Measurements from ENCODE around the gene PARN.
"Not testable (repeated sequence)": the region's sequence is repeated elsewhere in the genome, so short reads cannot be mapped to it uniquely, and the experiment has no call there.

Gene PARN

DNA sequence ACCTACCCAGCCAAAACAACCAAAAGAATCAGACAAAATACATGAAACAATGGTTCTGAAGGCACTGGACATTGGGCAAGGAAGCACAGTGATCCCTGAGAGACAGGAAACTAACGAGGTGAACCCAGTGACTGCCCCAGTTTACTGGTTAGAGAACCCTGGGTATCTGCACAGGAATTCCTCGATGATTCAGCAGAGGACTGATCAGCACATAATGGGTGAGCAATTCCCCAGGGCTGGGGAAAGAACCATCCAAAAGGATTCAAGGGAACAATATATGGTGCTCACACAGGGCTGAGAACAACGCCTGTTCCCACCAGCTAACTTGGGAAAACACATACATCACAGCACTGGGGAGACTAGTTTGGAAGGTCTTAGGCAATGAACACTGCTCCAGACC is 167.2 kb downstream of the PARN start:
- DNase-seq: no peak

DNA sequence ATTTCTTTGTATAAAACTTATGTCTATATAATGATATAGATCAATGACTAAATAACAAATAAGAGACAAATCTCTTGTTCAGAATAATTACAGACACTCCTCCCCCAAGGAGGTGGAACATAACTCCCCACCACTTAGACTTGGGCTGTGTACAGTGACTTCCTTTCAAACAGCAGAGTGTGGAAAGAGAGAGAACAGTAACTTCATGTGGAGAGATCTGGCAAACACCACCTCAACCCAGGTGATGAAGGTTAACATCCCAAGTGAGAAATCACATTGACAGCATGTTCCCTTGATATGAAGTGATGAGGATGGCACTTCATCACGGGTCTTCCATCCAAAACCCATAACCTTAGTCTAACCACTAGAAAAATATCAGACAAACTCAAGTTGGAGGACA is 169.3 kb downstream of the PARN start:
- no peak for DNase-seq

DNA sequence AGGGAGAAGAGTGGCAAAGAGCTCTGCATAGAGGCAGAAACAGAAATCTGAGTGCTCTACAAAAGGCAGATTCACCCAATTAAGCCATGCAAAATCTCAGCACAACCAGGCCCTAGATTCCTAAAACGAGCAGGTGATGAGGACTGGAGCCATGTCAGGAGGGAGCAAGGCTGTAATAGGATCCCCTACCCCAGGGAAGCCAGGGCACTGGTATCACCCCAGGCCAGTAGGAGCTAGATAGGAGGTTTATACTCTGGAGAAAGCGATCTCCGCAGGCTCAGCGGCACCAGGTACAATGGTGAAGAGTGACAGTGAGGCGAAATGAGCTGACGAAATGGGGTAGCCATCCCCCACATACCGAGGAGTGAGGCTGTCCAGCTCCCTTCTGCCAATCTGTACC is 171.5 kb downstream of the PARN start:
- no peak for DNase-seq

GRCh38 chr16:14456793-14457481 is 173.1 kb downstream of the PARN start:
- DNase-seq: no peak

GRCh38 chr16:14455573-14455972 is 174.5 kb downstream of the PARN start:
- DNase-seq: no peak

DNA sequence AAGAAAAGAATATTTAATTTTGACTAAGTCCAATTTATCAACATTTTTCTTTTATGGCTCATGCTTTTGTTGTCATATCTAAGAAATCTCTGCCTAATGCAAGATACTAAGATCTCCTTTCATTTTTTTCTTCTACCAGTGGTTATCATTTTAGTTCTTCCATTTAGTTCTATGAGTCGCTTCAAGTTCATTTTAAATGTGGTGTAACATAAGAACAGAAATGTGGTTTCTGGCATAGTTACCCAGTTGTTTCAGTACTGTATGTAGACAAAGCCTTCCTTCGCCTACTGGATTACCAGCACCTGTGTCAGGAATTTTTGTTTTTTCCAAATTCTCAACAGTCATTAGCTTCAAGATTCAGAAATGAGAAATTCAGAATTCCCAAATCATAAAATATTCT is 175.7 kb downstream of the PARN start:
- DNase-seq: no peak

GRCh38 chr16:14452066-14452465 is 178.0 kb downstream of the PARN start:
- DNase-seq: no peak

- no peak for DNase-seq
Measured at GRCh38 chr16:14450846-14451245, 179.2 kb downstream of the PARN start.

- DNase-seq: no peak
Measured at GRCh38 chr16:14449790-14450480, 180.1 kb downstream of the PARN start.

DNA sequence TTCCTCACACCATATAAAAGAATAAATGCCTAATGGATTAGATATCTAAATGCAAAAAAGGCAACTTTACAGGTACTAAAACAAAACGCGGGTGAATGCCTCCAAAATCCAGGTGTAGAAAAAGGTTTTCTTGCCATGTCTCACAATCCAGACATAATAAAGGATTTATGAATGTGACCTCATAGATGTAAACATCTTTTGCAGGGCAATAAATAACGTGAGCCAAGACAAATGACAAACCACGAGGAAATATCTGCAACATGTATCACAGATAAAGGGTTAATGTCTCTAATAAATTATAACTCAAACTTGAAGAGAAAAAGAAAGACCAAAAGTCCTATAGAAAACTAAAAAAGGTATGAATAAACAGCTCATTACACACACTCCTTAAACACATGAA is 180.7 kb downstream of the PARN start:
- DNase-seq: no peak

- no peak for DNase-seq
Measured at GRCh38 chr16:14448879-14449278, 181.2 kb downstream of the PARN start.

- no peak for DNase-seq
Measured at GRCh38 chr16:14447783-14448182, 182.3 kb downstream of the PARN start.

DNA sequence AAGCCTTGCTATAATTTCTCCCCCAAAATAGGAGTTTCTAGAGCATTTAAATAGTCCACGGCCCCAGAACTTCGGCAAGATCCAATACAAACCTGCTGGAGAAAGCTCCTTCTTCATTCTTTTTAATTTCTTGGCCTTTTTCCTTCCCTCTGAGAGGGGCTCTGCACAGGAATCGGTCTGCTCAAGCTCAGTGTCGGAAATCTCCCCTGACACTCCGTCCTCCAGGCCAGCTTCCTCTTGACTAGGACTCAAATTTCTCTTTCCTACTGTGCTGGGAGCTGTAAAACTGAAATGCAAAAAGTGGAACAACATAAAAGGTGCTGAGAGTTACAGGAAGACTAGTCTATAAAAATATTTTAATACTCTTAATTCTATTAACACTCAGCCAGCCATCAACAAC is 183.3 kb downstream of the PARN start:
- DNase-seq: no peak

GRCh38 chr16:14445937-14446715 is 183.9 kb downstream of the PARN start:
- no peak for DNase-seq

DNA sequence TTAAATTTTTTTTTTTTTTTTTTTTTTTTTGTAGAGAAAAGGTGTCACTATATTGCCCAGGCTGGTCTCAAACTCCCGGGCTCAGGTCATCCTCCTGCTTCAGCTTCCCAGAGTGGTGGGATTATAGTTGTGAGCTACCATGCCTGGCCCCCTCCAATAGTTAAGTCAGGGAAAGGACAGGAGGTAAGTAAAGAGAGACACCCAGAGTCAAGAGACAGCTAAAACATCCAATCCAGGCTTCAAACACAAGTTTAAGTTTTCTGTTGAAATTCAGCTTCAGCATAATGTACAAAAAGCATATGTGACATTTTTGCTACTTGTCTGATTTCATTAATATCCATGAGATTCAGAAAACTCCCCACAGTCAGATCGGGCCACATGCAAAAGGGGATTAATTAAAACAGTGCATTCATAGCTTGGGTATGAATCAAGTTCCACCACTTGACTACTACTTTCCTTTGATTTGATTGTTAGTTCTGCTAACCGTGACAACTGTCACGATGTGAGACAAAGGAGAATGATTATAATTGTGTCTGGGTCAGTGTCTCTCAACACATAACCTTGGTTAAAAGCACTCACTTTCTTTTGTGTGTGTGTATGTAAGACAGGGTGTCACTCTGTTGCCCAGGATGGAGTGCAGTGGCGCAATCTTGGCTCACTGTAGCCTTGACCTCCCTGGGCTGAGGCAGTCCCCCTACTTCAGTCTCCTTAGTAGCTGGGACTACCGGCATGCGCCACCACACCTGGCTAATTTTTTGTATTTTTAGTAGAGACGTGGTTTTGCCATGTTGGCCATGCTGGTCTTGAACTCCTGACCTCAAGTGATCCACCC is 184.9 kb downstream of the PARN start:
- DNase-seq: no peak

DNA sequence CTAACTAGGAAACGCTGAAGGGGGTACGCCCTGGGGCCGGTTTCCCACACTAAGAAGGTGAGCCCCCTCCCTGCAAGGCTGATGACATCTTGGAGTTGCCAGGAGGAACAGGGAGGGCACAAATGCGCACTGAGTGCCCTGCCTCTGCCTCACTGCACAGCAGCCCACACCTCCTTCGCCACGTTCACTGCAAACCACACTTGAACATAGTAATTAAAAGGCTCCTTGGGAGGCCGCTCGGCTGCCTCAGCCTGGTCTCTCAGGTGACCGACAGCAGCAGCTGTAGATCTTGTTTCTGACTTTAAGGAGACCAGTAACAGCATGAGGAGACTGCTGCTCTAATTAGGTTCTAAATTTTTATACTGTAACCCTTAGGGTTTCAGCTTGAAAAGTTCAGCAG is 188.5 kb downstream of the PARN start:
- DNase-seq: not testable (repeated sequence)

DNA sequence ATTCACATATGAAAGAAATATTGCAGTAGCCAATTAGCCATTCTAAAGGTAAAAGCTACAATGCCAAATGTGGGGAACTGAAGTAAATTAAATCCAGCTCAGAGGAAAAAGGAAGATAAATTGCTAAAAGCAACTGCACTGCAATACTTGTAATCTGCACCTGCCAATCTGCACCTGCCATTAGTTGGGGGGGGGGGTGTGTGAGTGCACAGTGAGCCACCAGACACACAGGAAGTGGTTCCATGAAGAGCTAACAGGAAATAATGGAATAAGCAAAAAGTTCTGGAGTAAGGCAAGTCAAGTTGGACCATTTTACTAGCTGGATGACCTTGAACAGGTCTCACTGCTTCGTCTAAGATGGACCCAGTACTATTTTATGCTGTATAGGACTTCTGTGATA is 191.8 kb downstream of the PARN start:
- no peak for DNase-seq

- no peak for DNase-seq
Measured at GRCh38 chr16:14437426-14437825, 192.6 kb downstream of the PARN start.

DNA sequence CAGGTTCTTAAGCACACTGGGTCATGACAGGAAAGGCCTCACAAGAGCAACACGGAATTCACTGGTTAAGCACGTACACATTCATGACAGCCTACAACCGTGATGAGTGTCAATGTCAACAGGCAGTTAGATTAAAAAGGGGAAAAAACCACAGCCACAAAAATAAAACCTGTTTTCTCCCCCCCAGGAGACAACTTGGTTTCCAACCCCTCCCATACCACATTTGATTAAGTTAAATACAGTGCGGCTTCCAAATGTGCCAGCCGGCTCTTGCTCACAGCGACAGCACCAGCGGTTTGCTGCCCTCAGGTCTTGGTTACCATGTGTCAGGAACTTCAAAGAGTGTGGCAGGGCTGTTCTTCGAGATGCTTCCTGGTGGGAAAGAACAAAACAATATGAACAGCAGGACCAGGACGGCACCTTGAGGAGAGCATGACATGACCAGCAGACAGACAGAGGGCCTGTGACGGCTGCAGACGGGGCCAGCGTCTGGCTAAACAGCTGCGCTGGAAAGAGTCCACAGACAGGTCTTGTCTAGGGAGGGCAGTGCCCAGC is 193.6 kb downstream of the PARN start:
- DNase-seq: no peak

DNA sequence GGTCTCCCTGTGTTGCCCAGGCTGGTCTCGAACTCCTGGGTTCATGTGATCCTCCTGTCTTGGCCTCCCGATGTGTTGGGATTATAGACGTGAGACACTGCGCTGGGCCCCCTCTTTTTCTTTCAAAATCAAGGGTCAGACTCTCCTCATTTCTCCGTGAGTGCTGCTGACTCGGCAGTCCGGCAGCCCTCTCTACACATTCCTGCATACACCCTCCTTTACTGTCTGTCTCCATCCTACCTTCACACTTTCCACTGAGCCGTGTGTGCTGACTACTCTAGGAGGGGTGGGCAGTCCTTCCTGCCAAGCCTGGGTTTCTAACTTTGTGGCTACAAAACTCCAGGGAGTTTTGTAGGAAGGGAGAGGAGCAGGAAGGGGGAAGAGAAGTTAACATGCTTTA is 195.2 kb downstream of the PARN start:
- no peak for DNase-seq

GRCh38 chr16:14428971-14429637 is 201.0 kb downstream of the PARN start:
- not testable (repeated sequence) for DNase-seq

- DNase-seq: no peak
Measured at GRCh38 chr16:14428043-14428442, 202.0 kb downstream of the PARN start.
